ENCODE results near the gene PGBD5.
A peak's percentile ranks its signal among the peaks of the same experiment; 100 is the strongest.

The PGBD5 gene

GRCh38 chr1:230459465-230459864 lies 33.3 kb upstream of the PGBD5 start:
- H3K4me3 ChIP-seq (replicated peaks; ENCODE audit: low read depth, low read length) = no peak overlapping the region
- peak; percentile 63 for DNase-seq (ENCODE audit: low read depth)
- no peak for TF ChIP-seq CTCF (IDR thresholded peaks at IDR 0.05; ENCODE audit: low read length, missing control alignments)

GRCh38 chr1:230458509-230458908 lies 32.4 kb upstream of the PGBD5 start:
- TF ChIP-seq CTCF (IDR thresholded peaks at IDR 0.05; ENCODE audit: low read length, missing control alignments) = no peak
- peak; percentile 66 for DNase-seq (ENCODE audit: low read depth)
- no peak overlapping the region for H3K4me3 ChIP-seq (replicated peaks; ENCODE audit: low read depth, low read length)

- no peak for DNase-seq (ENCODE audit: low read depth)
- no peak for TF ChIP-seq CTCF (IDR thresholded peaks at IDR 0.05; ENCODE audit: low read length, missing control alignments)
- no peak overlapping the region for H3K4me3 ChIP-seq (replicated peaks; ENCODE audit: low read depth, low read length)
These were observed 30.3 kb upstream of the PGBD5 start for GRCh38 chr1:230456478-230456877.

- no peak for TF ChIP-seq CTCF (IDR thresholded peaks at IDR 0.05; ENCODE audit: low read length, missing control alignments)
- no peak overlapping the region for H3K4me3 ChIP-seq (replicated peaks; ENCODE audit: low read depth, low read length)
- no peak for DNase-seq (ENCODE audit: low read depth)
These were observed 29.2 kb upstream of the PGBD5 start for GRCh38 chr1:230455291-230455690.

GRCh38 chr1:230453377-230453776 lies 27.2 kb upstream of the PGBD5 start:
- no peak overlapping the region for H3K4me3 ChIP-seq (replicated peaks; ENCODE audit: low read depth, low read length)
- TF ChIP-seq CTCF (IDR thresholded peaks at IDR 0.05; ENCODE audit: low read length, missing control alignments) = no peak
- DNase-seq (ENCODE audit: low read depth) = no peak

- no peak overlapping the region for H3K4me3 ChIP-seq (replicated peaks; ENCODE audit: low read depth, low read length)
- TF ChIP-seq CTCF (IDR thresholded peaks at IDR 0.05; ENCODE audit: low read length, missing control alignments) = no peak
- no peak for DNase-seq (ENCODE audit: low read depth)
These were observed 15.3 kb upstream of the PGBD5 start for GRCh38 chr1:230441183-230442029.

GRCh38 chr1:230435108-230435507 lies 9.0 kb upstream of the PGBD5 start:
- no peak overlapping the region for H3K4me3 ChIP-seq (replicated peaks; ENCODE audit: low read depth, low read length)
- no peak for DNase-seq (ENCODE audit: low read depth)

More at GRCh38 chr1:230435108-230435507, 9.0 kb upstream of the PGBD5 start:
- TF ChIP-seq CTCF (IDR thresholded peaks at IDR 0.05; ENCODE audit: low read length, missing control alignments) = no peak

Data from fibroblast of pulmonary artery (primary cell).